ENCODE results near the gene RNF180.

Gene RNF180

GRCh38 chr5:64299805-64300204 lies 134.2 kb downstream of the RNF180 start:
- no peak overlapping the region for H3K4me2 ChIP-seq (ENCODE audit: low read depth, low read length, poor library complexity, severe bottlenecking)
- no peak overlapping the region for H2AFZ ChIP-seq (ENCODE audit: low read length)

DNA sequence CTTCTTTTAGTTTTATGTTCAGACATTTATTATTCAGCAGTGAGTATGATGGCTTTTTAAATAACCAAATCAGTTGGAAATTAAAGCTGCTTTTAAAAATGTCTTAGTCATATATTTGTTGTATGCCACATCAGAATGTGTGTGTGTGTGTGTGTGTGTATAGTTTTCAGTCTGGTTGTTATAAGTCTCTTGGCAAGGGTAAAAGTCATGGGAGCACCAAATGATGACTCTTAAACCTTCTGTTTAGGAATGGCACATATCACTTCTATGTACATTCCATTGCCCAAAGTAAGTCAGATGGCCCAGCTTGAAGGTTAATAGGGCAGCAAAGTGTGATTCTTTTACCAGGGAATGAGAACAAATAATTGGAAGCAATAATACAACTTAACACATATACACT lies 135.9 kb downstream of the RNF180 start:
- H3K4me2 ChIP-seq (ENCODE audit: low read depth, low read length, poor library complexity, severe bottlenecking): no peak overlapping the region
- no peak overlapping the region for H3K9ac ChIP-seq (ENCODE audit: low read depth, low read length, poor library complexity, severe bottlenecking)
- TF ChIP-seq EZH2phosphoT487 (IDR thresholded peaks at IDR 0.05; ENCODE audit: borderline replicate concordance): no peak
- TF ChIP-seq, protein P1, sequence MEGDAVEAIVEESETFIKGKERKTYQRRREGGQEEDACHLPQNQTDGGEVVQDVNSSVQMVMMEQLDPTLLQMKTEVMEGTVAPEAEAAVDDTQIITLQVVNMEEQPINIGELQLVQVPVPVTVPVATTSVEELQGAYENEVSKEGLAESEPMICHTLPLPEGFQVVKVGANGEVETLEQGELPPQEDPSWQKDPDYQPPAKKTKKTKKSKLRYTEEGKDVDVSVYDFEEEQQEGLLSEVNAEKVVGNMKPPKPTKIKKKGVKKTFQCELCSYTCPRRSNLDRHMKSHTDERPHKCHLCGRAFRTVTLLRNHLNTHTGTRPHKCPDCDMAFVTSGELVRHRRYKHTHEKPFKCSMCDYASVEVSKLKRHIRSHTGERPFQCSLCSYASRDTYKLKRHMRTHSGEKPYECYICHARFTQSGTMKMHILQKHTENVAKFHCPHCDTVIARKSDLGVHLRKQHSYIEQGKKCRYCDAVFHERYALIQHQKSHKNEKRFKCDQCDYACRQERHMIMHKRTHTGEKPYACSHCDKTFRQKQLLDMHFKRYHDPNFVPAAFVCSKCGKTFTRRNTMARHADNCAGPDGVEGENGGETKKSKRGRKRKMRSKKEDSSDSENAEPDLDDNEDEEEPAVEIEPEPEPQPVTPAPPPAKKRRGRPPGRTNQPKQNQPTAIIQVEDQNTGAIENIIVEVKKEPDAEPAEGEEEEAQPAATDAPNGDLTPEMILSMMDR (conservative IDR thresholded peaks at IDR 0.05; ENCODE audit: low read length): no peak
- no peak overlapping the region for H3K4me3 ChIP-seq (ENCODE audit: low read length, poor library complexity, severe bottlenecking)
- no peaks in the 10 kb centered on the region for H3F3A ChIP-seq (ENCODE audit: low read depth)
- no peaks in the 10 kb centered on the region for H3K36me3 ChIP-seq (ENCODE audit: insufficient read depth, low read length)
- no peaks in the 10 kb centered on the region for H3K27me3 ChIP-seq (ENCODE audit: insufficient read depth, low read length, poor library complexity, severe bottlenecking)
- H3K9me3 ChIP-seq (ENCODE audit: insufficient read depth, low read depth, low read length): no peaks in the 10 kb centered on the region
- no peaks in the 10 kb centered on the region for H3K4me1 ChIP-seq (ENCODE audit: insufficient read depth, low read length, poor library complexity, severe bottlenecking)
- no peaks in the 10 kb centered on the region for H3K9me2 ChIP-seq (replicated peaks; ENCODE audit: low read depth, low read length)
- H4K20me1 ChIP-seq (ENCODE audit: insufficient read depth, low read length, poor library complexity, severe bottlenecking): no peaks in the 10 kb centered on the region
- H2AFZ ChIP-seq (ENCODE audit: low read length): no peak overlapping the region
- H3K79me2 ChIP-seq (ENCODE audit: insufficient read depth, low read length): no peaks in the 10 kb centered on the region

More at GRCh38 chr5:64299805-64300204, 134.2 kb downstream of the RNF180 start:
- Histone ChIP-seq H4K20me1 (ENCODE audit: insufficient read depth, low read length, poor library complexity, severe bottlenecking) (no peaks in the 10 kb centered on the region), H3K9ac (ENCODE audit: low read depth, low read length, poor library complexity, severe bottlenecking) (no peak overlapping the region), H3K9me2 (replicated peaks; ENCODE audit: low read depth, low read length) (no peaks in the 10 kb centered on the region), H3K36me3 (ENCODE audit: insufficient read depth, low read length) (no peaks in the 10 kb centered on the region), H3K27me3 (ENCODE audit: insufficient read depth, low read length, poor library complexity, severe bottlenecking) (no peaks in the 10 kb centered on the region), H3K4me3 (ENCODE audit: low read length, poor library complexity, severe bottlenecking) (no peak overlapping the region), H3F3A (ENCODE audit: low read depth) (no peaks in the 10 kb centered on the region), H3K79me2 (ENCODE audit: insufficient read depth, low read length) (no peaks in the 10 kb centered on the region), H3K4me1 (ENCODE audit: insufficient read depth, low read length, poor library complexity, severe bottlenecking) (no peaks in the 10 kb centered on the region), H3K9me3 (ENCODE audit: insufficient read depth, low read depth, low read length) (no peaks in the 10 kb centered on the region)
- no peak for TF ChIP-seq EZH2phosphoT487 (IDR thresholded peaks at IDR 0.05; ENCODE audit: borderline replicate concordance)
- TF ChIP-seq, protein P1 (conservative IDR thresholded peaks at IDR 0.05; ENCODE audit: low read length): no peak

DNA sequence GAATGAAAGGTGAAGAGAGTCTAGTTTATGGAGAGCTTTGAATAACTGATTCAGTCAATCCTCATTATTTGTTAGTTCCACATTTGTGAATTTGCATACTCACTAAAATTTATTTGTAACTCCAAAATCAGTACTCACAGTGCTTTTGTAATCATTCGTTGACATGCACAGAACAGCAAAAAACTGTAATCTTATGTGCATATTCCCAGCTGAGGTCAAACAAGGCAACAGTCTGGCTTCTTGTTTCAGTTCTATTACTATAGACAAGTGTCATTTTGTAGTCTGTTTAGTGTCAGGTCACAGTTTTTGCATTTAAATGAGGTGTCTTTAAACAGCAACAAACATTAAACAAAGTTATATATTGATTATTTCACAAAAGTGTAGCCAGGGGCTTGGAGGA lies 142.5 kb downstream of the RNF180 start:
- H3F3A ChIP-seq (ENCODE audit: low read depth): no peaks in the 10 kb centered on the region
- H3K4me3 ChIP-seq (ENCODE audit: low read length, poor library complexity, severe bottlenecking): no peak overlapping the region
- H3K9me3 ChIP-seq (ENCODE audit: insufficient read depth, low read depth, low read length): no peaks in the 10 kb centered on the region
- H3K4me1 ChIP-seq (ENCODE audit: insufficient read depth, low read length, poor library complexity, severe bottlenecking): no peaks in the 10 kb centered on the region
- no peaks in the 10 kb centered on the region for H3K9me2 ChIP-seq (replicated peaks; ENCODE audit: low read depth, low read length)
- no peaks in the 10 kb centered on the region for H4K20me1 ChIP-seq (ENCODE audit: insufficient read depth, low read length, poor library complexity, severe bottlenecking)
- no peak overlapping the region for H2AFZ ChIP-seq (ENCODE audit: low read length)
- no peaks in the 10 kb centered on the region for H3K36me3 ChIP-seq (ENCODE audit: insufficient read depth, low read length)
- no peak overlapping the region for H3K9ac ChIP-seq (ENCODE audit: low read depth, low read length, poor library complexity, severe bottlenecking)
- no peaks in the 10 kb centered on the region for H3K79me2 ChIP-seq (ENCODE audit: insufficient read depth, low read length)
- no peaks in the 10 kb centered on the region for H3K27me3 ChIP-seq (ENCODE audit: insufficient read depth, low read length, poor library complexity, severe bottlenecking)
- TF ChIP-seq, protein P1 (conservative IDR thresholded peaks at IDR 0.05; ENCODE audit: low read length): no peak
- TF ChIP-seq EZH2phosphoT487 (IDR thresholded peaks at IDR 0.05; ENCODE audit: borderline replicate concordance): no peak
- H3K4me2 ChIP-seq (ENCODE audit: low read depth, low read length, poor library complexity, severe bottlenecking): no peak overlapping the region

Data from Loucy (cell line).